ENCODE data around the gene TRIM23. TPM values are rescaled to one million over a fixed set of nuclear protein-coding genes. Genes with fewer than 3 reads are reported as not detected.

TRIM23 gene
- 27.4 TPM for total RNA-seq

DNA sequence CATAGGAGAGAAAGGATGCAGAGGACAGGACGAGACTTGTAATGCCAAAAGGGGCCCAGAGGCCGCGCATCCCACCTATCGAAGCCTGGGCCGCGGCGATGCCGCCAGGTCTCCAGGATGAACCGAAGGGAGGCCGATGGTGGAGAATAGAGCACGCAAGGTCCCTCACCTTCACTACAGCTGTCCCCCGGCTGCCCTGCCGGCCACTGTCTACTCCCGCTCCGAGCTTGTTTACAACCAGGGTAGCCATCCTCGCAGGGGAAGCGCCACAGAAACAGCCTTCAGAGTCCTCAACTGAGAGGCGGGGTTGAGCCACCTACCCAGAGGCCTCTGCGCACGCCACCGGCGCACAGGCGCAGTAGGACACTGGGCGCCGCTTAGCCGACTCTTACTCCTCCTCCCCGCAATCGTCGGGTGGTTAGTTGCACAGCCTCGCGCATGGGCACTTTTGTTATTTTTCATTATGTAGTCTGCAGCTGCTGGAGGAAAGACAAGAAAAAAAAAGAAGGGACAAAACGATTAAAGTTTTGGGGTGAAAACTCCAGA, at the start of gene TRIM23:
TSS of gene TRIM23 (minus strand) at position 309 of the 546 bp plus-strand sequence. CDS start at position 250, 59 bp downstream.

DNA sequence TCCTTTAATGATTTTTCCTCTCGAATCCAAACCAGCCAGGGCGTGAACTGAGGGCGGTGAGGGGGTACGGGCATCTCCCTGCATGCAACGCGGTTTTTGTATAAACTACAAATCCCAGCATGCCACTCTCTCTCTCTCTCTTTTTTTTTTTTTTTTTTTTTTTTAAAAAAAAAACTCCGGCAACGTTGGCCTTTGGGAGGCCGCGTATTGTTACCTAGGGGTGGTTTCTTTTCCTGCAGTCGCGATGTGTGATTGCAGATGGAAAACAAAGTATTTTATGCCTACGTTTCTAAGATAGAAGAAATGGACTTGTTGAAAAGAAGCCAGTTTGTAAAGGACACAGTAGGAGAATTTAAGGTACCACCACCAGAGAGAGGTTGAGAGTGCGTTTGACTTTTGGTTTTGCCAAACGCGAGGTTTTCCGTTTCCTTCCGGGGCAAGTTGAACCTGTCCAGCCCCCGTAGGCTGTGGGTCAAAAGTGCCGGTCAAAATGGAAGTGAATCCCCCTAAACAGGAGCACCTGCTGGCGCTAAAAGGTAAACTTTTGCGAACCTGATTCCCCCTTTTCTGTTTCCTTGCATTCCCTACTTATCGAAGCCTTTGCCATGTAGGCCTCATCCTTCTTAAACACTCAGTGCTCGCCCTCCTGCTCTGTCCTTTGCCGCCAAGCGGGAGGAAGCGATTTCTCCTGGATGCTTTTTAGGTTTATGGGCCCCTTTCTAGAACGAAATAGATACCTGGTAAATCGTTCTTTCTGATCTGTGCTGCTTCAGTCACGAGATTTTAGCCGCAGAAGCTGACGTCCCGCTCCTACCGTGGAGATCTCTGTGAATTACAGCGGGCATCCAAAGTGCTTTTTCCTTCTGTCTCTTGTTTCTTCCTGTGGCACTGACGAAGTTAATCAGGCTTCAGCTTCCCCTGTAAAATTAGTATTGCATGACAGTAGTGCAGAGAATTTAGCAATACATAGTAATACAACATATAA, 730 bp upstream of the TRIM23 start, which contains the start of the genes SHLD3 and TRAPPC13:
TSS of gene SHLD3 (plus strand) at position 457 of the 985 bp plus-strand sequence. CDS start 4,561 bp downstream, outside the sequence.
TSS of gene TRAPPC13 (plus strand) at position 457 of the 985 bp plus-strand sequence. CDS start at position 491, 34 bp downstream.

DNA sequence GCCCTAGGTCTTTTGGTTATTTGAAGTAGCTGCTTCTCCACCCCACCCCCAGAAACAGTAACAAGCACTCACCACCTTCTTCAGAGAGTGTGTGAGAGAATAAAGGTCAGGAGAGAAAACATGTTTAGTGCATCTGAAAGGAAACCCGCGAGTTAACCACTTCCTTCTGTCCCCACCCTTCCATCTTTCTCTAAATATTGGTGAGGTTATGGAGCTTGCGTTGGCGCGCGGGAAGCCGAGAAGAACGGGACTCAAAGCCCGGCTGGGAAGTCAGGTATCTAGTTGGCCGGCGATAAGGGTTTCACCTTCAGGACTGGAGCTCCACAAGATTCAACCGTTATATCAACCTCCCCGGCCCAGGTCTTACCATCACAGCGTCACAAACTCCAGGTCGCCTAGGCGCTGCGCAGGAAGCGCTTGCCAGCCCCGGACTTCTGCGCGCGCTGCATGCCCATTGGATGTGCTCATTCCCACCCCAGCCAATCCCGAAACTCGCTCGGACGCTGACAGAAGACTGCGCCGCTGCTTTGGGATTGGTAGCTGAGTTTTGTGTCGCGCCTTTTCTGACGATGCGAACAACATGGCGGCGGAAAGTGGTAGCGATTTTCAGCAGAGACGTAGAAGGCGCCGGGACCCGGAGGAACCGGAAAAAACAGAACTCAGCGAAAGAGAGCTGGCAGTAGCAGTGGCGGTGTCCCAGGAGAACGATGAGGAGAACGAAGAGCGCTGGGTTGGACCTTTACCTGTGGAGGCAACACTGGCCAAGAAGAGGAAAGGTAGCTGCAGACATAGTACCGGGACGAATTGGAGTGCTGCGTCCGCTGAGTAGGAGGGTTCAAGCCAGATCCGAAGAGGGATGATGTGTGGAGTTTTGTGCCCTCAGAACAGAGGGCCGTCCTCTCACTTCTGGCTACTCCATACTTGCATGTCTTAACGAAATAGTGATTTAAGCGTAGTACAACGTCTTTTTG, 61.1 kb downstream of the TRIM23 start, which contains the start of the genes CENPK and PPWD1:
TSS of gene CENPK (minus strand) at position 438 of the 971 bp plus-strand sequence. CDS start 8,261 bp downstream, outside the sequence.
TSS of gene PPWD1 (plus strand) at position 566 of the 971 bp plus-strand sequence. CDS start at position 581, 15 bp downstream.

Small RNA genes within 50 kb of the gene (small RNA-seq; reads per million reads assigned to genes)
- not detected for gene RNU6-540P (ENCODE audit: low replicate concordance)

Other genes starting within 250 kb of the TRIM23 start
- 7.6 TPM for gene ADAMTS6, start 142.4 kb downstream of the TRIM23 start, total RNA-seq
- 9.3 TPM for gene CENPK, start 61.2 kb downstream of the TRIM23 start, total RNA-seq
- gene PPWD1, start 61.0 kb downstream of the TRIM23 start, total RNA-seq, result 59.8 TPM
- gene SHLD3, start 694 bp upstream of the TRIM23 start, total RNA-seq, result 3.6 TPM
- 26.4 TPM for gene TRAPPC13, start 694 bp upstream of the TRIM23 start, total RNA-seq
- 5.5 TPM for gene SGTB, start 97.8 kb upstream of the TRIM23 start, total RNA-seq
- gene NLN, start 97.9 kb upstream of the TRIM23 start, total RNA-seq, result 19.9 TPM